Activated CD8-positive, alpha-beta memory T cell treated with anti-CD3 and anti-CD28 coated beads for 24 hours (primary cell): ENCODE results near the gene C18orf54.

Experiments used
- DNase-seq: peaks from one replicate; pipeline ENCODE4 v3.0.0-alpha.2; 2020

Gene C18orf54

DNA sequence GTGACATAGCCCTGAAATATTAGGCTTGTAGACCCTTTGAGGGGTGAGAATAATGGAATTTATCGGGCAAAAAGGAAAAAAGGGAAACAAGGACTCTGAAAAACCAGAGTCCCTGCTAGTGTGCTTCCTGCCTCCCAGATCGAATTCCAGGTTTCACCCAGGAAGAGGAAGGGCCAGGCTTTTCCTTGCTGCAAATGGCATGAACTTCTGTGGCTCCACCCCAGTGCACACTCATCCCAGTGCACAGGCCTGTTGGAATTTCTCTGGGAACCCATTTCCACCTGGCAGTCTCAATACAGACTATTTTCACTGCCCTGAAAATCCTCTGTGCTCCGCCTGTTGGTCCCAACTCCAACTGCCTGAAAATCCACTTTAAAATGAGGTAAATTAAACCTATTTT, 29.9 kb downstream of the C18orf54 start:
- no peak for DNase-seq

DNA sequence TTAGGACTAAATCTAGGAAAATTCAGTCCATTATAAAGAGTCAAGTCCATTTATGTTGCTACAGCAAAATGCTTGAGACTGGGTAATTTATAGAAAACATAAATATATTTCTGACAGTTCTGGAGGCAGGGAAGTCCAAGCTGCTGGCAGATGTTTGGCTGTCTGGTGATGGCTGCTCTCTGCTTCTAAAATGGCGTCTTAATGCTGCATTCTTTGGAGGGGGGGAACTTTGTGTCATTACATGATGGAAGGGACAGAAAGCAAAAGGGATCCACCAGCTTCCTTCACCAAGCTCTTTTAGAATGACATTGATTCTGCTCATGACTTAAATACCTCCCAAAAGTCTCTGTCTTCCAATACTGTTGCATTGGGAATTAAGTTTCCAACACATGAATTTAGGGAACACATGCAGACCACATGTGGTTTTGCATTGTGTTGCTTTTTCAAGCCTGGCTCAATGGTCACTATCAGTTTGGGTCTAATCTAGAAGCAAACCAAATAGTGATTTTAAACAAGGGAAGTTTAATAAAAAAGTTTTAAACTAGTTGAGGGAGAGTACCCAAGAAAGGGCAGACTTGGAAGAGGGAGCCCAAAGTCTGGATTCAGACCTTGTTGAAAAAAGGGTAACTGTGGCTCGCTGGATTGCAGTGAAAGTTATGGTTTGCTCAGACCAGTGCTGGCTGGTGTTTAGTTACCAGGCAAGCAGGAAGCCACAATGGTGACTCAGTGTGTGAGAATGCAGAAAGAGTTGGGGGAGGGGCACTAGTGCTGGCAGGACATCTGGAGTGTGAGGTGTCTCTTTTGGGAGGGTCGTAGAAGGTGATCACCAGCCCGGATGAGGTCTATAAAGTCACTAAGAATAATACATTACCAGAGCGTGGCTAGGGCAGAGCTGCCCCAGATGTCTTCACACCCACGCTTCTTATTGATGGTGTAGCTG, 30.8 kb downstream of the C18orf54 start:
- no peak for DNase-seq

DNA sequence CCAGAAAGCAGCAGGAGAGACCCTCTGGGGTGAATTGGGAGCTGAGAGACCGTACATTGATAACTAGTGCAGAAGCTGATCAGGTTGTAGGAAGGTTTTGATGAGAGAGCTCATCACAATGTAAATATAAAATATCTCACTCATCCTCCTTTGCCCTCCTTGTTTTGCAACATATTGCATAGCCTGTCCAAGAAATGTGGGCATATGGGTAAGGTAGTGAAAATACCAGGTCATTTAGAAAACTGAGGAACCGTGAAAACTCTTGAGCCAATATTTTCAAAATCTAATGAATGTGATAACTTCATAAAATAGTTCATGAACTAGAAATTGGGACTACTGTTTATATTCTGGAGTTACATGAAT, 31.4 kb downstream of the C18orf54 start:
- DNase-seq = no peak

GRCh38 chr18:54390838-54391237, 33.1 kb downstream of the C18orf54 start:
- no peak for DNase-seq

DNA sequence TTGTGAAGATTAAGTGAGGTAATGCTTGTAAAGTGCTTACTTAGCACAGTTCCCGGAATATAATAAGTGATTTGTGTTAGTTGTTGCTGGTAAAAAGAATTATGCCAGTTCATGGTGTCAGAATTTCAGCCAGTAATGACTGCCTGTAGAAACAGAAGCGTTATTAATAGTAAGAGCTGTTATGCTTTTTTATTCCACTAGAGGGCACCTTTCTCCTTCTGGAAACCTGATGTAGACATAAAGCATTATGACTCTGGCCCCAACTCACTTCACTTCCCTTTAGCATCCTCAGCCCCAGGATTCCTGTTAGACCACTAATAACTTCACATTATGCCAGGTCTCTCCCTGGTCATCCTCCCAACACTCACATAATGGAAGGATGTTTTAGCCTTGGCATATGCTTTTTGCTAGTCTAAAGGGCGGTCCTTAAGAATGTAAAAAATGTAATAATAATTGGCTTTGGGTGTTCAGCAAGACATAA, 34.9 kb downstream of the C18orf54 start:
- DNase-seq = no peak

- no peak for DNase-seq
These were observed 36.1 kb downstream of the C18orf54 start for GRCh38 chr18:54393648-54394294.

DNA sequence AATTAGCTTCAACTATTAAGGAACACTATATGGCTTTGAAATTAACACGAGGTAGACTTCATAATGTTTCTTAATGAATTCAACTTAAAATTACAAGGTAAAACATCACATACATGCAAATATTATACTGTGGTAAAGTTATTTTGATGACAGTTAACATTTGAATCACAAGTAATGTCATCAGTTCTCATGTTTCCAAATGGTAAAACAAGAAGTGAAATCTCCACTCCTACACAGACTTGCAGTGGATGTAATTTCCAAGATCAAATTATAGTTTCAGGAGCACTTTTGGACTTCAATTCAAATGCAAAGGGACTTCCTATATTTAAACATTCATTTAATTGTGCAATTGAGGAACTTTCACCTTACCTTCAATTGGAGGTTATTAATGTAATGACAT, 39.1 kb downstream of the C18orf54 start:
- no peak for DNase-seq

DNA sequence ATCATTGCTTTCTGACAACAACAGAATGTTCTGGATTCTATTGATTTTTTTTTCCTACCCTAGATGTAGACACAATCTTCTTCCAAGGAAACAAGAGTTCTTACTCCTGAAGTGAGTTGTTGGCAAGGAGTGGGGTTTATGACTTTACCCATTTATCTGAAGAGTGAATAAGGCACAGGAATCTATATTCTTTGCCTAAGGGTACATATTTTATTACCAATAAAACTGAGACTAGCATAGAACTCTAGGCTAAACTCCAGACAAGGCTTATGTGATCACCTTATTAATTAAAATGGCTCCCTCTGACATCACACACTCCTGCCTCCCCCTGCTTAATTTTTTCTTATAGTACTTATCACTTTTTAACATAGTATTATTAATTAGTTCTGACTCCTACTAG, 47.6 kb downstream of the C18orf54 start:
- DNase-seq = no peak

GRCh38 chr18:54411781-54412180, 54.1 kb downstream of the C18orf54 start:
- no peak for DNase-seq

DNA sequence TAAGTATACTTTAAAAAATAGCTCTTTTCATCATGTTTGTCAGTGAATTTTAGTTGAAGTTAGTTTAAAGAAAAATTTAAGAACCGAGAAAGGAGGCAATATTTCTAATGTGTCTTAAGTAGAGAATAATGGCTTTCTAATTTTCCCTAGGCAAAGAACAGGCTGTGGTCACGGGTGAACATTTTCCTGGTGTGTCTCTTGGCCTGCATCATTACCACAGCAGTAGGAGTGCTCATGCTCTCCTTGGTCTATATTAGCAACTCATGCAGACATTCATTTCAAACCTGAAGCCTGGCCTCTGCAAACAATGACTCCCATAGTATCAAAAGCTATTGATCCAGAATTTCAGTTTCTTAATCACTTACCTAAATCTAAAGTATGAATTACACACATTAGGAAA, 57.4 kb downstream of the C18orf54 start:
- no peak for DNase-seq

GRCh38 chr18:54416436-54416835, 58.7 kb downstream of the C18orf54 start:
- DNase-seq = no peak

GRCh38 chr18:54423831-54424230, 66.1 kb downstream of the C18orf54 start:
- DNase-seq = no peak

DNA sequence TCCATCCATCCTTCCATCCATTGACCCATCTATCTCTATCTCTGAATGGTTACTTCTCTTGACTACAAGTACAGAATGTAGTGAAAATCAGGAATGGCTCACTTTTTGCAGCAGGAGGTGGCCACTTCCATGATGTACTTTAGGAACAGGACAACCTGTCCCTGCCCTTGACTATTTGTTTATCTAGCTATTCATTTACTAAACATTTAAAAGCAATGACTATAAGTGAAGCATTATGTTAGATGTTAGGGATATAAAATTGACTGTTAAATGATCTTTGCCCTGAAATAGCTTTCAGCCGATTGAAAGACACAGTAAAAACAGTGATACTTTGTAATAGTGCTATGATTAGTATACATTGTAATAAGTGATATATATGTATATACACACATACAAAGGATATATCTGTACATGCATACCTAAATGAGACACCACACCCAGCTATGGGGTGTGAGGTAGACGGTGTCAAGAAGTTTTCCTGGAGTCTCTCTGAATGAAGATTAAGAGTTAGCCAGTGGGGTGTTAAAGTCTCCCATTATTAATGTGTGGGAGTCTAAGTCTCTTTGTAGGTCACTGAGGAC, 68.5 kb downstream of the C18orf54 start:
- DNase-seq = no peak
